GM23338 (cell line): ENCODE data around the gene MLLT1. TPM values are rescaled to one million over a fixed set of nuclear protein-coding genes. Genes with fewer than 3 reads are reported as not detected.

ENCODE experiments used
- ATAC-seq: fragments of 200-7000 bp; cut with Tn5 transposase; 3 replicates; pipeline ENCODE4 v1.9.1; 2020
- DNase-seq: peaks from one replicate; pipeline ENCODE4 v3.0.0-alpha.2; 2015; ENCODE audit warnings: low spot score
- H2AFZ ChIP-seq: fragments of 200-600 bp; sonication (generic); 2 replicates; pipeline ENCODE4 v1.8.0; 2016; ENCODE audit warnings: antibody characterized with exemption, mild to moderate bottlenecking, moderate library complexity
- H3F3A ChIP-seq: fragments of 200-600 bp; sonication (generic); replicated peaks from 2 replicates; pipeline ENCODE4 v1.8.0; 2017; ENCODE audit warnings: antibody characterized with exemption, mixed run types, low read depth
- H3K27ac ChIP-seq: fragments of 200-600 bp; sonication (generic); 2 replicates; pipeline ENCODE4 v1.6.1; 2016; ENCODE audit warnings: low read depth
- H3K27me3 ChIP-seq: fragments of 200-600 bp; sonication (generic); 2 replicates; pipeline ENCODE4 v1.8.0; 2016; ENCODE audit warnings: mild to moderate bottlenecking, mixed run types, moderate library complexity; ENCODE audit not compliant: insufficient read depth
- H3K36me3 ChIP-seq: fragments of 200-600 bp; sonication (generic); 2 replicates; pipeline ENCODE4 v1.8.0; 2016; ENCODE audit warnings: mild to moderate bottlenecking; ENCODE audit not compliant: insufficient read depth
- H3K4me1 ChIP-seq: fragments of 200-600 bp; sonication (generic); 2 replicates; pipeline ENCODE4 v1.8.0; 2016; ENCODE audit warnings: mild to moderate bottlenecking, moderate library complexity; ENCODE audit not compliant: insufficient read depth
- H3K4me2 ChIP-seq: fragments of 200-600 bp; sonication (generic); 2 replicates; pipeline ENCODE4 v1.7.1; 2017; ENCODE audit warnings: mixed run types
- H3K4me3 ChIP-seq: fragments of 200-600 bp; sonication (generic); 2 replicates; pipeline ENCODE4 v1.6.1; 2016; ENCODE audit warnings: mixed run types
- H3K79me2 ChIP-seq: fragments of 200-600 bp; sonication (generic); replicated peaks from 2 replicates; pipeline ENCODE4 v1.8.0; 2017; ENCODE audit warnings: mild to moderate bottlenecking; ENCODE audit not compliant: insufficient read depth
- H3K9me2 ChIP-seq: fragments of 200-600 bp; sonication (generic); 2 replicates; pipeline ENCODE4 v1.8.0; 2017; ENCODE audit not compliant: insufficient read depth
- H4K20me1 ChIP-seq: fragments of 200-600 bp; sonication (generic); replicated peaks from 2 replicates; pipeline ENCODE4 v1.8.0; 2017; ENCODE audit warnings: mild to moderate bottlenecking; ENCODE audit not compliant: insufficient read depth
- H3K27ac Mint-ChIP-seq: 2 replicates; pipeline ENCODE4 v1.8.0; 2020; ENCODE audit warnings: inconsistent platforms, mild to moderate bottlenecking, moderate library complexity, mixed read lengths
- H3K27me3 Mint-ChIP-seq: 3 replicates; pipeline ENCODE4 v1.8.0; 2022; ENCODE audit warnings: low read depth, mild to moderate bottlenecking, moderate library complexity, mixed read lengths, inconsistent platforms; ENCODE audit not compliant: insufficient read depth, poor library complexity
- H3K36me3 Mint-ChIP-seq: 3 replicates; pipeline ENCODE4 v1.8.0; 2021; ENCODE audit warnings: low read depth, mild to moderate bottlenecking, inconsistent platforms, moderate library complexity, mixed read lengths
- H3K4me1 Mint-ChIP-seq: 3 replicates; pipeline ENCODE4 v1.8.0; 2020; ENCODE audit warnings: mild to moderate bottlenecking, inconsistent platforms, mixed read lengths
- H3K4me3 Mint-ChIP-seq: 3 replicates; pipeline ENCODE4 v1.8.0; 2021; ENCODE audit warnings: moderate library complexity, mild to moderate bottlenecking, inconsistent platforms, mixed read lengths
- H3K9me3 Mint-ChIP-seq: 3 replicates; pipeline ENCODE4 v1.8.0; 2020; ENCODE audit warnings: moderate library complexity, mild to moderate bottlenecking, inconsistent platforms, mixed read lengths
- CREB1 ChIP-seq: fragments of 250-450 bp; sonication (Bioruptor Pico); IDR thresholded peaks from 2 replicates; pipeline ENCODE4 v1.5.0; 2020; ENCODE audit warnings: low read depth, mild to moderate bottlenecking, moderate library complexity
- EZH2 ChIP-seq: fragments of 200-600 bp; sonication (generic); IDR thresholded peaks from one replicate; pipeline ENCODE4 v1.8.0; 2017; ENCODE audit warnings: antibody characterized with exemption, mild to moderate bottlenecking, low read depth; ENCODE audit not compliant: unreplicated experiment
- NANOG ChIP-seq: IDR thresholded peaks from 2 replicates; pipeline ENCODE4 v1.6.1; 2016; ENCODE audit warnings: antibody characterized with exemption, borderline replicate concordance
- REST ChIP-seq: IDR thresholded peaks from one replicate; pipeline ENCODE4 v1.6.1; 2018; ENCODE audit warnings: antibody characterized with exemption; ENCODE audit not compliant: unreplicated experiment
- STAT1 ChIP-seq: IDR thresholded peaks from one replicate; pipeline ENCODE4 v1.6.1; 2016; ENCODE audit warnings: antibody characterized with exemption; ENCODE audit not compliant: unreplicated experiment
- ZNF331 ChIP-seq: fragments of 250-450 bp; sonication (Bioruptor Pico); IDR thresholded peaks from 2 replicates; pipeline ENCODE4 v1.5.0; 2020; ENCODE audit warnings: low read depth, mild to moderate bottlenecking, moderate library complexity
- polyA plus RNA-seq: library from polyadenylated mRNA; unstranded; fragments of >200 nt; fragmentation: Nextera tagmentation; extraction: Ambion mirVana; gene quantifications from 2 replicates; pipeline ENCODE4 v1.2.1, GENCODE V29; 2016
- total RNA-seq: library from RNA; depleted of rRNA; stranded (reverse); fragments of >200 nt; shearing (Covaris generic); gene quantifications from 2 replicates; pipeline ENCODE4 v1.2.3, GENCODE V29; 2014
- TF ChIP-seq, protein P1 (sequence below): fragments of 250-450 bp; sonication (Bioruptor Pico); IDR thresholded peaks from 2 replicates; pipeline ENCODE4 v1.5.0; 2020; ENCODE audit warnings: mild to moderate bottlenecking, moderate library complexity
- TF ChIP-seq, protein P2 (sequence below), 2 experiments: fragments of 200-600 bp in 1 of 2; sonication (generic) in 1 of 2; conservative IDR thresholded peaks; 2 replicates each; pipeline versions ENCODE4 v1.5.1 to v1.6.1; 2016 to 2017; ENCODE audit warnings: antibody characterized with exemption in 2 of 2, low read depth in 2 of 2, mild to moderate bottlenecking in 2 of 2, moderate library complexity in 1 of 2
- TF ChIP-seq, protein P3 (sequence below): IDR thresholded peaks from 2 replicates; pipeline ENCODE4 v1.6.1; 2016; ENCODE audit warnings: antibody characterized with exemption

The MLLT1 gene
- total and polyA plus RNA-seq, 2 experiments from 2014 or later: 17.8 to 23.4 TPM

DNA sequence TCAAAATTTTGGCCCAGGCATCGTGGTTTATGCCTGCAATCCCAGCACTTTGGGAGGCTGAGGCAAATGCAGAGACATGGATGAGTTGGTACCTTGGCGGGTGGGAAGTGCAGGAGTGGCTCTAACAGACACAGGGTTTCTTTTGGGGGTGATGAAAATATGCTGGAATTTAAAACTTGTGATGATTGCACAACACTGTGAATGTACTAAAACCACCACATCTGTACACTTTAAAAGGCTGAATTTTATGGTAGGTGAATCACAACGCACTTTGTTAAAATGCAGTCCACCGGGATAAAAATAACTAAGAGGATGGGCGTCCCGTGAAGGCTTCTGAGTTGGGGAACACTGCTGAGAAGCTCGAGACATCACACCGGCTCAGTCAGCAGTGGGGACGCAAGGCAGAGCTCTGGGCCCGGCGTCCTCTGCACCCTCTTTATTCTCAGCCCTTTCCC is 47.1 kb downstream of the MLLT1 start:
- no peak overlapping the region for H3K4me3 Mint-ChIP-seq
- H3K36me3 ChIP-seq: no peaks in the 10 kb centered on the region; the same call in 1 of the 2 replicates
- no peaks in the 10 kb centered on the region for H3K9me2 ChIP-seq
- no peak overlapping the region for H3K27ac ChIP-seq
- no peaks in the 10 kb centered on the region; the same call in 1 of the 3 replicates for H3K9me3 Mint-ChIP-seq
- no peaks in the 10 kb centered on the region for H3K27me3 ChIP-seq
- H3K79me2 ChIP-seq: peaks cover 72% of the 10 kb centered on the region
- H3K36me3 Mint-ChIP-seq: peaks cover 10% of the 10 kb centered on the region
- TF ChIP-seq ZNF331 (CRISPR knock-in tag) (no peak), CREB1 (no peak), NANOG (no peak), EZH2 (no peak), REST (no peak), STAT1 (no peak)
- TF ChIP-seq, protein P1, sequence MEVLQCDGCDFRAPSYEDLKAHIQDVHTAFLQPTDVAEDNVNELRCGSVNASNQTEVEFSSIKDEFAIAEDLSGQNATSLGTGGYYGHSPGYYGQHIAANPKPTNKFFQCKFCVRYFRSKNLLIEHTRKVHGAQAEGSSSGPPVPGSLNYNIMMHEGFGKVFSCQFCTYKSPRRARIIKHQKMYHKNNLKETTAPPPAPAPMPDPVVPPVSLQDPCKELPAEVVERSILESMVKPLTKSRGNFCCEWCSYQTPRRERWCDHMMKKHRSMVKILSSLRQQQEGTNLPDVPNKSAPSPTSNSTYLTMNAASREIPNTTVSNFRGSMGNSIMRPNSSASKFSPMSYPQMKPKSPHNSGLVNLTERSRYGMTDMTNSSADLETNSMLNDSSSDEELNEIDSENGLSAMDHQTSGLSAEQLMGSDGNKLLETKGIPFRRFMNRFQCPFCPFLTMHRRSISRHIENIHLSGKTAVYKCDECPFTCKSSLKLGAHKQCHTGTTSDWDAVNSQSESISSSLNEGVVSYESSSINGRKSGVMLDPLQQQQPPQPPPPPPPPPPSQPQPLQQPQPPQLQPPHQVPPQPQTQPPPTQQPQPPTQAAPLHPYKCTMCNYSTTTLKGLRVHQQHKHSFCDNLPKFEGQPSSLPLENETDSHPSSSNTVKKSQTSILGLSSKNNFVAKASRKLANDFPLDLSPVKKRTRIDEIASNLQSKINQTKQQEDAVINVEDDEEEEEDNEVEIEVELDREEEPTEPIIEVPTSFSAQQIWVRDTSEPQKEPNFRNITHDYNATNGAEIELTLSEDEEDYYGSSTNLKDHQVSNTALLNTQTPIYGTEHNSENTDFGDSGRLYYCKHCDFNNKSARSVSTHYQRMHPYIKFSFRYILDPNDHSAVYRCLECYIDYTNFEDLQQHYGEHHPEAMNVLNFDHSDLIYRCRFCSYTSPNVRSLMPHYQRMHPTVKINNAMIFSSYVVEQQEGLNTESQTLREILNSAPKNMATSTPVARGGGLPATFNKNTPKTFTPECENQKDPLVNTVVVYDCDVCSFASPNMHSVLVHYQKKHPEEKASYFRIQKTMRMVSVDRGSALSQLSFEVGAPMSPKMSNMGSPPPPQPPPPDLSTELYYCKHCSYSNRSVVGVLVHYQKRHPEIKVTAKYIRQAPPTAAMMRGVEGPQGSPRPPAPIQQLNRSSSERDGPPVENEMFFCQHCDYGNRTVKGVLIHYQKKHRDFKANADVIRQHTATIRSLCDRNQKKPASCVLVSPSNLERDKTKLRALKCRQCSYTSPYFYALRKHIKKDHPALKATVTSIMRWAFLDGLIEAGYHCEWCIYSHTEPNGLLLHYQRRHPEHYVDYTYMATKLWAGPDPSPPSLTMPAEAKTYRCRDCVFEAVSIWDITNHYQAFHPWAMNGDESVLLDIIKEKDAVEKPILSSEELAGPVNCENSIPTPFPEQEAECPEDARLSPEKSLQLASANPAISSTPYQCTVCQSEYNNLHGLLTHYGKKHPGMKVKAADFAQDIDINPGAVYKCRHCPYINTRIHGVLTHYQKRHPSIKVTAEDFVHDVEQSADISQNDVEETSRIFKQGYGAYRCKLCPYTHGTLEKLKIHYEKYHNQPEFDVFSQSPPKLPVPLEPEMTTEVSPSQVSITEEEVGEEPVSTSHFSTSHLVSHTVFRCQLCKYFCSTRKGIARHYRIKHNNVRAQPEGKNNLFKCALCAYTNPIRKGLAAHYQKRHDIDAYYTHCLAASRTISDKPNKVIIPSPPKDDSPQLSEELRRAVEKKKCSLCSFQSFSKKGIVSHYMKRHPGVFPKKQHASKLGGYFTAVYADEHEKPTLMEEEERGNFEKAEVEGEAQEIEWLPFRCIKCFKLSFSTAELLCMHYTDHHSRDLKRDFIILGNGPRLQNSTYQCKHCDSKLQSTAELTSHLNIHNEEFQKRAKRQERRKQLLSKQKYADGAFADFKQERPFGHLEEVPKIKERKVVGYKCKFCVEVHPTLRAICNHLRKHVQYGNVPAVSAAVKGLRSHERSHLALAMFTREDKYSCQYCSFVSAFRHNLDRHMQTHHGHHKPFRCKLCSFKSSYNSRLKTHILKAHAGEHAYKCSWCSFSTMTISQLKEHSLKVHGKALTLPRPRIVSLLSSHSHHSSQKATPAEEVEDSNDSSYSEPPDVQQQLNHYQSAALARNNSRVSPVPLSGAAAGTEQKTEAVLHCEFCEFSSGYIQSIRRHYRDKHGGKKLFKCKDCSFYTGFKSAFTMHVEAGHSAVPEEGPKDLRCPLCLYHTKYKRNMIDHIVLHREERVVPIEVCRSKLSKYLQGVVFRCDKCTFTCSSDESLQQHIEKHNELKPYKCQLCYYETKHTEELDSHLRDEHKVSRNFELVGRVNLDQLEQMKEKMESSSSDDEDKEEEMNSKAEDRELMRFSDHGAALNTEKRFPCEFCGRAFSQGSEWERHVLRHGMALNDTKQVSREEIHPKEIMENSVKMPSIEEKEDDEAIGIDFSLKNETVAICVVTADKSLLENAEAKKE (CRISPR knock-in tag): no peak
- TF ChIP-seq, protein P2, sequence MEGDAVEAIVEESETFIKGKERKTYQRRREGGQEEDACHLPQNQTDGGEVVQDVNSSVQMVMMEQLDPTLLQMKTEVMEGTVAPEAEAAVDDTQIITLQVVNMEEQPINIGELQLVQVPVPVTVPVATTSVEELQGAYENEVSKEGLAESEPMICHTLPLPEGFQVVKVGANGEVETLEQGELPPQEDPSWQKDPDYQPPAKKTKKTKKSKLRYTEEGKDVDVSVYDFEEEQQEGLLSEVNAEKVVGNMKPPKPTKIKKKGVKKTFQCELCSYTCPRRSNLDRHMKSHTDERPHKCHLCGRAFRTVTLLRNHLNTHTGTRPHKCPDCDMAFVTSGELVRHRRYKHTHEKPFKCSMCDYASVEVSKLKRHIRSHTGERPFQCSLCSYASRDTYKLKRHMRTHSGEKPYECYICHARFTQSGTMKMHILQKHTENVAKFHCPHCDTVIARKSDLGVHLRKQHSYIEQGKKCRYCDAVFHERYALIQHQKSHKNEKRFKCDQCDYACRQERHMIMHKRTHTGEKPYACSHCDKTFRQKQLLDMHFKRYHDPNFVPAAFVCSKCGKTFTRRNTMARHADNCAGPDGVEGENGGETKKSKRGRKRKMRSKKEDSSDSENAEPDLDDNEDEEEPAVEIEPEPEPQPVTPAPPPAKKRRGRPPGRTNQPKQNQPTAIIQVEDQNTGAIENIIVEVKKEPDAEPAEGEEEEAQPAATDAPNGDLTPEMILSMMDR (conservative IDR thresholded peaks at IDR 0.05; ENCODE audit: low read depth in 2 of 2): no peak
- TF ChIP-seq, protein P3, sequence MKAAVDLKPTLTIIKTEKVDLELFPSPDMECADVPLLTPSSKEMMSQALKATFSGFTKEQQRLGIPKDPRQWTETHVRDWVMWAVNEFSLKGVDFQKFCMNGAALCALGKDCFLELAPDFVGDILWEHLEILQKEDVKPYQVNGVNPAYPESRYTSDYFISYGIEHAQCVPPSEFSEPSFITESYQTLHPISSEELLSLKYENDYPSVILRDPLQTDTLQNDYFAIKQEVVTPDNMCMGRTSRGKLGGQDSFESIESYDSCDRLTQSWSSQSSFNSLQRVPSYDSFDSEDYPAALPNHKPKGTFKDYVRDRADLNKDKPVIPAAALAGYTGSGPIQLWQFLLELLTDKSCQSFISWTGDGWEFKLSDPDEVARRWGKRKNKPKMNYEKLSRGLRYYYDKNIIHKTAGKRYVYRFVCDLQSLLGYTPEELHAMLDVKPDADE: no peak
- peaks cover 18% of the 10 kb centered on the region for H3K27me3 Mint-ChIP-seq
- ATAC-seq (no peak), DNase-seq (no peak)
- no peak overlapping the region for H3K4me2 ChIP-seq
- no peaks in the 10 kb centered on the region for H3F3A ChIP-seq
- peaks cover 28% of the 10 kb centered on the region for H3K4me1 Mint-ChIP-seq
- H4K20me1 ChIP-seq: peaks cover 14% of the 10 kb centered on the region
- no peak overlapping the region for H3K4me3 ChIP-seq
- no peaks in the 10 kb centered on the region for H3K4me1 ChIP-seq
- H2AFZ ChIP-seq: no peak overlapping the region
- no peak overlapping the region for H3K27ac Mint-ChIP-seq
